ENCODE results near the gene MCEMP1.
A peak's percentile ranks its signal among the peaks of the same experiment; 100 is the strongest.

Gene MCEMP1

DNA sequence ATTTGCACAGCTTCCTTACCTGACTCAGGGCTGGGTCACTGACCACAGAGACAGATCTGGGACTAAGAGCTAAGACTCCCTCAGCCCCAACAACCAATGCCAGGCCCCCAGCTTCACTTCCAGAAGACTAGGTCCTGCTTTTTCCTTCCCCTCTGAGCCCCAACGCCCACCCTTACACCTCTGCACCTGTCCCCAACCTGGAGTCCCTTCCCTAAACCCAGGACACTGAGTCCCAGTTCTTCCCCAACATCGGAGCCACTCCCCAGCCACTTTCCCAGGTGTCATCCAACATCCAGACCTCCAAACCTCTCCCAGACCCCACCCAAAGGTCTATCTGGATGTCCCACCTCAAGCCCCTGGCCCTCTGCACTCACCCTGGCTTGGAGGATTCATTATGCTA lies 22.1 kb downstream of the MCEMP1 start:
- DNase-seq = no peak

- DNase-seq = no peak
These were observed 22.8 kb downstream of the MCEMP1 start for GRCh38 chr19:7699417-7700401.

DNA sequence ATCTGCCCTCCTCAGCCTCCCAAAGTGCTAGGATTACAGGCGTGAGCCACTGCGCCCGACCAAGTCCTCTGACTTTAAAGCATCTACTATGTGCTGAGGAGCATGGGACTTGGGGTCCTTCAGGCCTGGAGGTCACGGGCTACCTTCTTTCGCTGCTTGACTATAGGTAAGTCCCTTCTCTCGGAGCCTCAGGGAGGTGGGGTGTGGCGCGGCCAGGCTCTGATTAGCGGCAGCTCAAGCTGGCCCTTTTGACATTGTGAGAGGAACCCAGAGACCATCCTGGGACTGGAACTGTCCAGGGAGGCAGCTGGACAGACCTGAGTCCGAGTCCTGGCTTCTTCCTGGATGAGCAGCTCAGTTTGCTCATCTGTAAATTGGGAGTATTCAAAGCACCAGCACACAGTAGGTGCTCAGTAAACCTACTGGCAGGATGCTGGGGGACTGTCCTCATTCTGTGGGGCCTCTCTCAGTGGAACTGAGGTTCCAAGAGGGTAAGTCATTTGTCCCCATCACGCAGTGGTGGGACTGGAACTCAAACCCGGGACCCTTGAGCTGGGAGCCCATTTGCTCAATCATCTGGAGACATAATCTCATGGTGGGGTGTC lies 24.3 kb downstream of the MCEMP1 start:
- no peak for DNase-seq

DNA sequence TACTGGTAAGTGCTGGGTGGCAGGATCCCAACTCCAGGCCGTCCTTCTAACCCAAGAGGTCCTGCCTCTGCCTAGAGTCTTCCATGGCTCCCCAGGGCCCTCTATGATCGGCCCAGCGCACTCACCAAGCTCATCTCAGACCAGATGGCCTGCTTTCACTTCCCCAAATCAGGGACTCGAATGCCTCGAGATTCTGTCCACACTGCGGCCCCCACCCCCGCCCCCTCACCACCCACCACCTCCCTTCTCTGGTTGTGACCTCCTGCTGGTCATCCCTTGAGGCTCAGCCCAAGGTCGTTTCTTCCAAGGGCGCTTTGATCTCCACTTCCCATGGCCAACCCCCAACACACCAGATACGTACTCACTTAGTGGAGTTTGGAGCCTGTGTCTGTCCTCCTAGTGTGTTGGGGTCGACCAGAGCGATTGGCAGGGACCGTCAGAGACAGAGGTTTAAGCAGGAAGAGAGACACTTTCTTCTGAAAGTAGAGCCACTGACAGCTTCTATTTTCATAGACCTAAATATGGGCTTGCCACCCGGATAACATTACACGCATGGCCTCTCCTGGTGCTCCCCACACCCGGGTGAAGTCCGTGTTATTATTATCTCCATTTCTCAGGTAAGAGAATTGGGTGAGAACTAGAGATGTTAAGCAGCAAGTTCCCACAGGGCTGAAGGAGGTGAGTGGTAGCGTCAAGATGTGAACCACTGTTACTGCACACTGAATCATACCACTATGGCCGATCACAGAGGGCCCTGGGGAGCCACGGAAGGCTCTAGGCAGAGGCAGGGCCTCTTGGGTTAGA lies 25.0 kb downstream of the MCEMP1 start, which contains the start of gene FCER2:
Gene FCER2 (minus strand): TSS at position 478 of the 804 bp plus-strand sequence. CDS start 2,371 bp downstream, outside the sequence.
- no peak for DNase-seq

GRCh38 chr19:7703332-7703731 lies 26.4 kb downstream of the MCEMP1 start:
- DNase-seq = no peak

- DNase-seq = no peak
These were observed 27.6 kb downstream of the MCEMP1 start for GRCh38 chr19:7704280-7705060.

DNA sequence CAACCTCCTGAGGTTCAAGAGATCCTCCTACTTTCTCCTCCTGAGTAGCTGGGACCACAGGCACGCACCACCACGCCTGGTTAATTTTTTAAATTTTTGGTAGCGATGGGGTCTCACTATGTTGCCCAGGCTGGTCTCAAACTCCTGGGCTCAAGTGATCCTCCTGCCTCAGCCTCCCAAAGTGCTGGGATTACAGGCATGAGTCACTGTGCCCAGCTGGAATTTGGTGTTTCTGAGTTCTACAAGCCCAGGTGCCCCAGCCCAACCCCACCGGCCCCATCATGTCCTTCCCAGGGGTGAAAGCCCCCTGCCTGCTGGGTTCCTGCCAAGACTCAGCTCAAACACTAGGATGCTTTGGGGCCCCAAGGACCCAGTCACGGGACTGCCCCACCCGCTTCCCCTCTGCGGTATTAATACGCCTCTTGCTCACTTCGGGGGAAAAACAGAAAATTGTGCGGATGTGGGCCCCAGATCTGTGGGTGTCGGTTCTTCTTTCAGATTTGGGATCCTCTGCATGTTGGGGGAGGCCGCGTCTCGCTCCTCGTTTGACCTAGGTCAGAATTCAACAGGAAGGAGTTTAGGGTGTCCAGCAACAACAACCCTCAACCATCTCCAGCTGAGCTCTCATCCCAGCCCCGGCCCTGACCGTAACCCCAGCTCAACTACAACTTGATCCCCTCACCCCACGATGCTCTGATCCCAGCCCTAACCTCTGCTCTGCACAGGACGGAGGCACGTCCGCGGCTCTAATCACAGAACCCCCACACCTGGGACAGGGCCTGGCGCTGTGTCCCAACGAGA lies 28.7 kb downstream of the MCEMP1 start:
- DNase-seq = peak; percentile 80

- DNase-seq = no peak
These were observed 29.5 kb downstream of the MCEMP1 start for GRCh38 chr19:7706188-7706954.

DNA sequence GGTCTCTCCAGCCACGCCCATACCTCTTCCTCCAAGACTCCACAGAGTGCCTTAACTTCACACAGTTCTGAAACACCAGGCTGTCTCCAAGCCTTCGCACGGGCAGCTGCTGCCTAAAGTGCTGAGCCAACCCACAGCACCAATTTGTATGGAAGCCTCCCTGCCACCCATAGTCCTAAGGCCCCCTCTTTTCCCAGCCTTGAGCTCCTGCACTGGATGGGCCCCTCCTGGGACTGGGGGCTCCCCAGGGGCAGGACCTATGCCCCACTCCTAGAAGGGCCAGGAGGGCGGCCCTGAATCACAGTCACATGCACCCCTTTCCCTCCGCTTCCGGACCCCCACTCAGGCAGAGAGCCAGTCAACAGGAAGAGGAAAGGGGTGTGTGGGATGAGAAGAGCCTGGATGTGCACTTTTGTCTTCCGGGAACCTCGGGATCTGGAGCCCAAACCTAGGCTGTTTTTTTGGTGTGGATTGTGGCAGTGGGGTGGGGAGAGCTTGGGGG lies 30.1 kb downstream of the MCEMP1 start:
- DNase-seq = no peak

GRCh38 chr19:7709932-7710460 lies 33.1 kb downstream of the MCEMP1 start:
- DNase-seq = no peak

DNA sequence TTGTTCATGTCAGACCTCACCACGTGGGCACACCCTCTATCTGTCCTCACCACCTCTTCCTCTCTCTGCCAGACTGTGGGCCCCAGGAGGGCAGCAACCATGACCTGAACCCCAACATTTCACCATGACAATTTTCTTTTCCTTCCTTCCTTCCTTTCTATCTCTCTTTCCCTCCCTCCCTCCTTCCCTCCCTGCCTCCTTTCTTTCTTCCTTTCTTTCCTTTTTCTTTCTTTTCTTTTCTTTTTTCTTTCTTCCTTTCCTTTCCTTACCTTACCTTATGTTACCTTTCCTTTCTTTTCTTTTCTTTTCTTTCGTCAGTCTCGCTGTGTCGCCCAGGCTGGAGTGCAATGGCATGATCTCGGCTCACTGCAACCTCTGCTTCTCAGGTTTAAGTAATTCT lies 33.7 kb downstream of the MCEMP1 start:
- no peak for DNase-seq

DNA sequence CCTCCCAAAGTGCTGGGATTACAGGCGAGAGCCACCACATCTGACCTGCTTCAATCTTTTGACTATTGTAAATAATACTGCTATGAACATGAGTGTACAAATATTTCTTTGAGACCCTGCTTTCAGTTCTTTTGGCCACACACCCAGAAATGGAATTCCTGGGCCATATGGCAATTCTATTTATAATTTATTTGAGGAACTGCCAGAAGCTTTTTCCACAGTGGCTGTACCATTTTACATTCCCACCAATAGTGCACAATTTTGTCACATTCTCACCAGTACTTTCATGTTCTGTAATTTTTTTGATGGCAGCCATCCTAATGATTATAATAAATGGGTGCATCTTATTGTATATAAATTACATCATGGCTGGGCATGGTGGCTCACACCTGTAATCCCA lies 38.8 kb downstream of the MCEMP1 start:
- DNase-seq = no peak

- DNase-seq = no peak
These were observed 39.9 kb downstream of the MCEMP1 start for GRCh38 chr19:7716762-7717161.

DNA sequence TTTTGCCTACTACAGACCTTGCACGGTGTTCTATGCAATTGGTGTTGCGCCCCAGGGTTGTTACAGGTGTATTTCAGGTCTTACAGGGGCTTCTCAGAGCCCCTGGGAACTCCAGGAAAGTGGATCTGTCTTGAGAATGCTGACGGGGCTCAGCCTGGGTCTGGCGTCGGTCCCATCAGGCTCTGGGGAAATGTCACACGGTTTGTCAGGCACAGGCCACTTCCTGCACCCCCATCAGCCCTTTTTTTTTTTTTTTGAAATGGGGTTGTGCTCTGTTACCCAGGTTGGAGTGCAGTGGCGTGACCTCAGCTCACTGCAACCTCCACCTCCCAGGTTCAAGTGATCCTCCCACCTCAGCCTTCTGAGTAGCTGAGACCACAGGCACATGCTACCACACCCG lies 41.8 kb downstream of the MCEMP1 start:
- no peak for DNase-seq

DNA sequence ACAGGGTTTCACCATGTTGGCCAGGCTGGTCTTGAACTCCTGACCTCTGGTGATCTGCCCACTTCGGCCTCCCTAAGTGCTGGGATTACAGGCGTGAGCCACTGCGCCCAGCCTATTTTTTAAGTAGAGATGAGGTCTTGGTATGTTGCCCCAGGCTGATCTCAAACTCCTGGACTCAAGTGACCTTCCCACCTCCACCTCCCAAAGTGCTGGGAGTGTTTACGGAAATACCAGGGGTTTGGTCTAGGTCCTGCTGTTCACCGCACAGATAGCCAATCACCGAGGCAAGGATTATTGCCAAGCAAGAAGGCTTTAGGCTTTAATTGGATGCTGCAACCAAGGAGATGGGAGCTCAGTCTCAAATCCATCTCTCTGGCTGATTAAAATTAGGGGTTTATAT lies 43.5 kb downstream of the MCEMP1 start:
- no peak for DNase-seq

DNA sequence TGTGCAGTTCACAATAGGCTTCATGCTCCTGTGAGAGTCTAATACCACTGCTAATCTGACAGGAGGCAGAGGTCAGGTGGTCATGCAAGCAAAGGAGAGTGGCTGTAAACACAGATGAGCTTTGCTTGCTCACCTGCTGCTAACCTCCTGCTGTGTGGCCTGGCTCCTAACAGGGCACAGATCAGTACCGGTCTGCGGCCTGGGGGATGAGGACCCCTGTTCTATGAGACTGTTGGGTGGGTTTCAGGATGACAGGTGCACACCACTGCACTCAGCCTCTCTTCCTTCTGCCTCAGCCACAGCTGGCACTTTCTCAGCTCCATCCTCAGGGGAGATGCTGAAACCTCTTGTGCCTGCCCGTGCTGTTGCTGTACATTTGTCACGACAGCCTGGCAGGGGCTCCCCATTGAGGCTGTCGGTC lies 45.4 kb downstream of the MCEMP1 start:
- no peak for DNase-seq

GRCh38 chr19:7725791-7726190 lies 48.9 kb downstream of the MCEMP1 start:
- no peak for DNase-seq

DNA sequence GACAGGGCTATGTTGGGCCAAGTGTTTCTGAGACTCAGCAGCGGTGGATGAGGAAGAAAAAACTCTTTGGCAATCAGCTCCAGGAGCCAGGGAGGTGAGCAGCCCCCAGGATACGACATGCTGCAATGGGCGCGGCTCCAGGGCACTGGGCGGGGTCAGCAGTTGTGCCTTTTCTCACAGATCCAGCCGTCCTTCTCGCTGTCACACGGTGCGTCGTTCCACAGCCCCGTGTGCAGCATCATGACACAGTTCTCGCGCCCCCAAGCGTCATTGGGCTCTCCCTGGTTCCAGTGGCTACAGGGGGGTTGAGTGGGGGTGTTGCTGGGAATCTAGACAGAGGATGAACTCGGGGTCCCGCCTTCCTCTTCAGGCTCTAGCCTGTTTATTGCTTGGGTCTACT lies 52.3 kb downstream of the MCEMP1 start:
- DNase-seq = no peak

Measured in central memory CD4-positive, alpha-beta T cell (primary cell).